ENCODE data around the gene PDE4D.

PDE4D gene

GRCh38 chr5:59548807-59549357 is 344.6 kb downstream of the PDE4D start:
- no peak for DNase-seq (ENCODE audit: low spot score)

- DNase-seq (ENCODE audit: low spot score): no peak
Measured at GRCh38 chr5:59547731-59548130, 345.8 kb downstream of the PDE4D start.

GRCh38 chr5:59544573-59544972 is 349.0 kb downstream of the PDE4D start:
- DNase-seq (ENCODE audit: low spot score): no peak

- DNase-seq (ENCODE audit: low spot score): no peak
Measured at GRCh38 chr5:59543821-59544442, 349.6 kb downstream of the PDE4D start.

GRCh38 chr5:59542851-59543820 is 350.4 kb downstream of the PDE4D start:
- no peak for DNase-seq (ENCODE audit: low spot score)

- no peak for DNase-seq (ENCODE audit: low spot score)
Measured at GRCh38 chr5:59542306-59542705, 351.2 kb downstream of the PDE4D start.

GRCh38 chr5:59540366-59540765 is 353.2 kb downstream of the PDE4D start:
- DNase-seq (ENCODE audit: low spot score): no peak

- no peak for DNase-seq (ENCODE audit: low spot score)
Measured at GRCh38 chr5:59538750-59539121, 354.8 kb downstream of the PDE4D start.

- no peak for DNase-seq (ENCODE audit: low spot score)
Measured at GRCh38 chr5:59537961-59538749, 355.4 kb downstream of the PDE4D start.

- DNase-seq (ENCODE audit: low spot score): no peak
Measured at GRCh38 chr5:59536875-59537274, 356.7 kb downstream of the PDE4D start.

- no peak for DNase-seq (ENCODE audit: low spot score)
Measured at GRCh38 chr5:59535561-59535960, 358.0 kb downstream of the PDE4D start.

- no peak for DNase-seq (ENCODE audit: low spot score)
Measured at GRCh38 chr5:59533730-59534108, 359.8 kb downstream of the PDE4D start.

GRCh38 chr5:59532979-59533729 is 360.4 kb downstream of the PDE4D start:
- DNase-seq (ENCODE audit: low spot score): no peak

- no peak for DNase-seq (ENCODE audit: low spot score)
Measured at GRCh38 chr5:59529239-59529638, 364.3 kb downstream of the PDE4D start.

- no peak for DNase-seq (ENCODE audit: low spot score)
Measured at GRCh38 chr5:59528202-59528862, 365.2 kb downstream of the PDE4D start.

GRCh38 chr5:59525957-59526356 is 367.6 kb downstream of the PDE4D start:
- DNase-seq (ENCODE audit: low spot score): no peak

GRCh38 chr5:59525311-59525710 is 368.2 kb downstream of the PDE4D start:
- no peak for DNase-seq (ENCODE audit: low spot score)

- DNase-seq (ENCODE audit: low spot score): no peak
Measured at GRCh38 chr5:59522201-59522831, 371.2 kb downstream of the PDE4D start.

- no peak for DNase-seq (ENCODE audit: low spot score)
Measured at GRCh38 chr5:59521476-59521875, 372.1 kb downstream of the PDE4D start.

- DNase-seq (ENCODE audit: low spot score): no peak
Measured at GRCh38 chr5:59519338-59519737, 374.2 kb downstream of the PDE4D start.

Data from hematopoietic multipotent progenitor cell treated with erythropoietin and hydrocortisone succinate and interleukin-3 and kit ligand, for 15 days (in vitro differentiated cells).